ENCODE data around the gene CPEB3.

CPEB3 gene

DNA sequence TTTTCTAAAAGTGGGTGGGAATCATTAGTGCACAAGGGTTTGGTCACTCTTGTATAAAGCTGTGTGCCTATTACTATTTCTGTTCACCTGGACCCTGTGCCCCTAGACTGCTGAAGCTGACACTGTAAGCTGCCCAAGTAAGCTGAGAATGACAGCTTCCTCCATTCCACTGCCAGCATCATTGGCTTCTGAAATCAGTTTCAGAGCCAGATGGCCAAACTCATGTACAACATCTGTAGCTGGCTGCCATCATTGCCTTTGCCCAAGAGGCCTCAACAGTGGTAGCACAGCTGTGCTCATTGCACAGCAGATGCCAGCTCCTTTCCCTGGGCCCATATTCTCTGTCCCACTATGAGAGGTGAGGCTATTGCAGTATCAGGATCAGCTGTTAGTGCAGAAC lies 165.7 kb downstream of the CPEB3 start:
- TF ChIP-seq REST (IDR thresholded peaks at IDR 0.05; ENCODE audit: insufficient read depth in 1 of 2, low read depth in 2 of 2, low read length in 2 of 2) (no peak), SIN3A (IDR thresholded peaks at IDR 0.05; ENCODE audit: borderline replicate concordance, insufficient read depth, low read length) (no peak), TAF1 (IDR thresholded peaks at IDR 0.05; ENCODE audit: borderline replicate concordance, insufficient read depth, low read length) (no peak), FOXP2 (optimal IDR thresholded peaks at IDR 0.05; ENCODE audit: borderline replicate concordance, extremely low read depth, extremely low read length, insufficient read depth) (no peak), POLR2AphosphoS5 (IDR thresholded peaks at IDR 0.05; ENCODE audit: low read depth, low read length) (no peak)

DNA sequence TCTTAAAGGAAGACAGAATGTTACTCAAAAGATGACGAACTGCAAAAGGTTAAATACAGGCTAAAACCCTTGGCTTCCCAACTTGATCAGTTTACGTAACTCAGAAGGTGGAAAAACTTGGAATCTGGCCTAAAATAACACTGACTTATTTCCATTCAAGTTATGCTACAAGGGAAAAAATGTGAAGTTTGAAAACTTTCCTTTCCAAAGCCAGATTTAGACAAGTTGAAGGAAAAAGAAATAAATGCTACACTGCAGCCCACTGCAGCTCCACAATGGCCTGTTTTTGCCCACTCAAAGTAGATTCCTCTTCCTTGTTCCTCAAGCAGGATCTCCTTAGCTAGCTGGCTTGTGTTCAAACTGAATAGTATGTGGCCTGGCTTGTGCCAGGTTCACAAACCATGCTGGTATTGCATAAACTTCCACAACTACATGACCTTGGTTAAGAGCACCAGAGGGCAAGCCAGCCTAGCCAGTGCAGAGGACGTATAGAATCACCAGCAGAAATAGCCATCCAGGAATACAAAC lies 166.2 kb downstream of the CPEB3 start:
- TF ChIP-seq TAF1 (IDR thresholded peaks at IDR 0.05; ENCODE audit: borderline replicate concordance, insufficient read depth, low read length), result no peak
- no peak for TF ChIP-seq POLR2AphosphoS5 (IDR thresholded peaks at IDR 0.05; ENCODE audit: low read depth, low read length)
- no peak for TF ChIP-seq FOXP2 (optimal IDR thresholded peaks at IDR 0.05; ENCODE audit: borderline replicate concordance, extremely low read depth, extremely low read length, insufficient read depth)
- TF ChIP-seq SIN3A (IDR thresholded peaks at IDR 0.05; ENCODE audit: borderline replicate concordance, insufficient read depth, low read length), result no peak
- TF ChIP-seq REST (IDR thresholded peaks at IDR 0.05; ENCODE audit: insufficient read depth in 1 of 2, low read depth in 2 of 2, low read length in 2 of 2), result no peak

DNA sequence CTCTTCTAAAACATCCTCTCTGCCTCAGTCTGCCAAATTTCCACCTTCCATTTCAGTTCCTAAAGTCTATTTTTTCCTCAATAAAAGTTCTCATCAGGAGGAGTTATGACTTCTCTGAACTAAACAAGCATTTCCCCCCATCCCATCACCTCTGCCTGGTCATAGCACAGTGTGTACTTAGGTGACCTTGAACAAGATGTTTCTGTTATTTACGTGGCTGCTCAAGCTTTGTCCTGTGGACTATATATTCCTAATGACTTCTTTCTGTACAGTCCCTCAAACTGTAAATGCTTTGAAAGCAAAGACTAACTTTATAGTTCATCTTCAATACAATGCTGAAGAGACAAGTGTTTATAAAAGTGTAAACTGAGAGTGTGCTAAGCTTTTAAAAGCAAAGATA lies 166.9 kb downstream of the CPEB3 start:
- no peak for TF ChIP-seq POLR2AphosphoS5 (IDR thresholded peaks at IDR 0.05; ENCODE audit: low read depth, low read length)
- no peak for TF ChIP-seq SIN3A (IDR thresholded peaks at IDR 0.05; ENCODE audit: borderline replicate concordance, insufficient read depth, low read length)
- no peak for TF ChIP-seq FOXP2 (optimal IDR thresholded peaks at IDR 0.05; ENCODE audit: borderline replicate concordance, extremely low read depth, extremely low read length, insufficient read depth)
- TF ChIP-seq REST (IDR thresholded peaks at IDR 0.05; ENCODE audit: insufficient read depth in 1 of 2, low read depth in 2 of 2, low read length in 2 of 2), result no peak
- TF ChIP-seq TAF1 (IDR thresholded peaks at IDR 0.05; ENCODE audit: borderline replicate concordance, insufficient read depth, low read length), result no peak

- TF ChIP-seq SIN3A (IDR thresholded peaks at IDR 0.05; ENCODE audit: borderline replicate concordance, insufficient read depth, low read length) (no peak), REST (IDR thresholded peaks at IDR 0.05; ENCODE audit: insufficient read depth in 1 of 2, low read depth in 2 of 2, low read length in 2 of 2) (no peak), TAF1 (IDR thresholded peaks at IDR 0.05; ENCODE audit: borderline replicate concordance, insufficient read depth, low read length) (no peak), POLR2AphosphoS5 (IDR thresholded peaks at IDR 0.05; ENCODE audit: low read depth, low read length) (no peak)
Measured at GRCh38 chr10:92122941-92123450, 167.9 kb downstream of the CPEB3 start.
